PFSK-1 (cell line): ENCODE results near the gene RNF148.

ENCODE experiments used
- FOXP2 ChIP-seq: optimal IDR thresholded peaks from 2 replicates; pipeline ENCODE3; 2011; ENCODE audit warnings: borderline replicate concordance, control low read depth, inconsistent platforms; ENCODE audit not compliant: insufficient read depth; ENCODE audit errors: extremely low read length, extremely low read depth
- POLR2AphosphoS5 ChIP-seq: IDR thresholded peaks from 2 replicates; pipeline ENCODE4 v1.6.1; 2012; ENCODE audit warnings: low read depth, mild to moderate bottlenecking, control low read depth, low read length, moderate library complexity
- SIN3A ChIP-seq: IDR thresholded peaks from 2 replicates; pipeline ENCODE4 v1.6.1; 2012; ENCODE audit warnings: mild to moderate bottlenecking, low read length, moderate library complexity, borderline replicate concordance; ENCODE audit not compliant: insufficient read depth
- TAF1 ChIP-seq: IDR thresholded peaks from 2 replicates; pipeline ENCODE4 v1.6.1; 2012; ENCODE audit warnings: low read length, control low read depth, borderline replicate concordance; ENCODE audit not compliant: insufficient read depth
- TF ChIP-seq, protein P1 (sequence below), 2 experiments: IDR thresholded peaks; 2 replicates each; pipeline versions ENCODE4 v1.6.1 to v1.8.0; 2011 to 2012; ENCODE audit warnings: low read depth in 2 of 2, low read length in 2 of 2, control low read depth in 1 of 2, inconsistent platforms in 1 of 2, mild to moderate bottlenecking in 1 of 2, moderate library complexity in 1 of 2; ENCODE audit not compliant: insufficient read depth in 1 of 2

- TF ChIP-seq SIN3A: no peak
- TF ChIP-seq POLR2AphosphoS5: no peak
- TF ChIP-seq, protein P1, sequence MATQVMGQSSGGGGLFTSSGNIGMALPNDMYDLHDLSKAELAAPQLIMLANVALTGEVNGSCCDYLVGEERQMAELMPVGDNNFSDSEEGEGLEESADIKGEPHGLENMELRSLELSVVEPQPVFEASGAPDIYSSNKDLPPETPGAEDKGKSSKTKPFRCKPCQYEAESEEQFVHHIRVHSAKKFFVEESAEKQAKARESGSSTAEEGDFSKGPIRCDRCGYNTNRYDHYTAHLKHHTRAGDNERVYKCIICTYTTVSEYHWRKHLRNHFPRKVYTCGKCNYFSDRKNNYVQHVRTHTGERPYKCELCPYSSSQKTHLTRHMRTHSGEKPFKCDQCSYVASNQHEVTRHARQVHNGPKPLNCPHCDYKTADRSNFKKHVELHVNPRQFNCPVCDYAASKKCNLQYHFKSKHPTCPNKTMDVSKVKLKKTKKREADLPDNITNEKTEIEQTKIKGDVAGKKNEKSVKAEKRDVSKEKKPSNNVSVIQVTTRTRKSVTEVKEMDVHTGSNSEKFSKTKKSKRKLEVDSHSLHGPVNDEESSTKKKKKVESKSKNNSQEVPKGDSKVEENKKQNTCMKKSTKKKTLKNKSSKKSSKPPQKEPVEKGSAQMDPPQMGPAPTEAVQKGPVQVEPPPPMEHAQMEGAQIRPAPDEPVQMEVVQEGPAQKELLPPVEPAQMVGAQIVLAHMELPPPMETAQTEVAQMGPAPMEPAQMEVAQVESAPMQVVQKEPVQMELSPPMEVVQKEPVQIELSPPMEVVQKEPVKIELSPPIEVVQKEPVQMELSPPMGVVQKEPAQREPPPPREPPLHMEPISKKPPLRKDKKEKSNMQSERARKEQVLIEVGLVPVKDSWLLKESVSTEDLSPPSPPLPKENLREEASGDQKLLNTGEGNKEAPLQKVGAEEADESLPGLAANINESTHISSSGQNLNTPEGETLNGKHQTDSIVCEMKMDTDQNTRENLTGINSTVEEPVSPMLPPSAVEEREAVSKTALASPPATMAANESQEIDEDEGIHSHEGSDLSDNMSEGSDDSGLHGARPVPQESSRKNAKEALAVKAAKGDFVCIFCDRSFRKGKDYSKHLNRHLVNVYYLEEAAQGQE (IDR thresholded peaks at IDR 0.05; ENCODE audit: insufficient read depth in 1 of 2, low read depth in 2 of 2, low read length in 2 of 2): no peak
- no peak for TF ChIP-seq TAF1
- TF ChIP-seq FOXP2: no peak
Observed at GRCh38 chr7:122736183-122736582, 33.5 kb upstream of the RNF148 start.
